NB4 (cell line): ENCODE results near the gene DNAJB13.
A peak's percentile ranks its signal among the peaks of the same experiment; 100 is the strongest.
"Not testable (repeated sequence)": the region's sequence is repeated elsewhere in the genome, so short reads cannot be mapped to it uniquely, and the experiment has no call there.

ENCODE experiments used
- DNase-seq: peaks from one replicate; pipeline ENCODE4 v3.0.0; 2010; ENCODE audit warnings: low read depth
- H3K4me3 ChIP-seq: one replicate; pipeline ENCODE4 v1.5.1; 2011; ENCODE audit warnings: mild to moderate bottlenecking, low read depth, low read length, moderate library complexity
- MYC ChIP-seq: IDR thresholded peaks from 2 replicates; pipeline ENCODE4 v1.6.1; 2011; ENCODE audit warnings: low read depth, low read length
- POLR2A ChIP-seq: IDR thresholded peaks from 2 replicates; pipeline ENCODE4 v1.6.1; 2011; ENCODE audit warnings: mild to moderate bottlenecking; ENCODE audit not compliant: insufficient read length; ENCODE audit errors: extremely low read depth
- TF ChIP-seq, protein P1 (sequence below): IDR thresholded peaks from 2 replicates; pipeline ENCODE4 v1.6.1; 2011; ENCODE audit warnings: low read depth, low read length
- TF ChIP-seq, protein P2 (sequence below): IDR thresholded peaks from one replicate; pipeline ENCODE4 v1.5.1; 2012; ENCODE audit warnings: low read depth, low read length

The DNAJB13 gene

DNA sequence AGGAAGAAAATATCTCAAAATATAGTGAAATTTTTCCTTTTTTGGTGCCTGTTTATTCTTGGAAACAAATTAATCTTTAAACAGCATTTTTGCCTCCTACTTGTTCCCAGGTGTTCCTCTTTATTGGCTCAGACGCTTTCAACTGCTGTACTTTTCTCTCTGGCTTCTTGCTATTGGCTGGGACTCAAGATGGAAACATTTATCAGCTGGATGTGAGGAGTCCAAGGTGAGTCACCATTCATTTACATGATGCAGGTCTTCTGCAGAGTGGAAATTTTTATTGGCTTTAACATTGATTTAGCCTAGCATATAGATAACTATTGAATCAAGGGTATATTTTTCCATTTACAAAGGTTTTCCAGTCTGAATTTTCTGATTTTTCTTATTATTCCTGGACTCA is 34.4 kb upstream of the DNAJB13 start:
- no peak for DNase-seq
- no peak overlapping the region for H3K4me3 ChIP-seq
- TF ChIP-seq MYC (no peak), POLR2A (no peak)
- TF ChIP-seq, protein P1, sequence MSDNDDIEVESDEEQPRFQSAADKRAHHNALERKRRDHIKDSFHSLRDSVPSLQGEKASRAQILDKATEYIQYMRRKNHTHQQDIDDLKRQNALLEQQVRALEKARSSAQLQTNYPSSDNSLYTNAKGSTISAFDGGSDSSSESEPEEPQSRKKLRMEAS: no peak
- TF ChIP-seq, protein P2, sequence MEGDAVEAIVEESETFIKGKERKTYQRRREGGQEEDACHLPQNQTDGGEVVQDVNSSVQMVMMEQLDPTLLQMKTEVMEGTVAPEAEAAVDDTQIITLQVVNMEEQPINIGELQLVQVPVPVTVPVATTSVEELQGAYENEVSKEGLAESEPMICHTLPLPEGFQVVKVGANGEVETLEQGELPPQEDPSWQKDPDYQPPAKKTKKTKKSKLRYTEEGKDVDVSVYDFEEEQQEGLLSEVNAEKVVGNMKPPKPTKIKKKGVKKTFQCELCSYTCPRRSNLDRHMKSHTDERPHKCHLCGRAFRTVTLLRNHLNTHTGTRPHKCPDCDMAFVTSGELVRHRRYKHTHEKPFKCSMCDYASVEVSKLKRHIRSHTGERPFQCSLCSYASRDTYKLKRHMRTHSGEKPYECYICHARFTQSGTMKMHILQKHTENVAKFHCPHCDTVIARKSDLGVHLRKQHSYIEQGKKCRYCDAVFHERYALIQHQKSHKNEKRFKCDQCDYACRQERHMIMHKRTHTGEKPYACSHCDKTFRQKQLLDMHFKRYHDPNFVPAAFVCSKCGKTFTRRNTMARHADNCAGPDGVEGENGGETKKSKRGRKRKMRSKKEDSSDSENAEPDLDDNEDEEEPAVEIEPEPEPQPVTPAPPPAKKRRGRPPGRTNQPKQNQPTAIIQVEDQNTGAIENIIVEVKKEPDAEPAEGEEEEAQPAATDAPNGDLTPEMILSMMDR: no peak

DNA sequence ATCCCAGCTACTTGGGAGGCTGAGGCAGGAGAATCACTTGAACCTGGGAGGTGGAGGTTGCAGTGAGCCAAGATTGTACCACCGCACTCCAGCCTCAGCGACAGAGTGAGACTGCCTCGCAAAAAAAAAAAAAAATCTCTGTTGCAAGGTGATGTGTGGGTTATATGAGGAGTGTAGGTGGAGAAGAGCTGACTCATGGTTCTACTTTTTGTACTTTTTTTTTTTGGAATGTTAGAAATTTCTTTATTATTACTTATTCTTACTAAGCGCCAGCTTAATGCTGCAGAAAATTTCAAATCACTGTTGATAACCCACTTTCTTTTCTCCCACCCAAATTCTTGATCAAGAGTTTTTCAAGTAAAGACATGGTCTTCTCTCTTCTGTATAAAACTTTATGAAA is 29.6 kb upstream of the DNAJB13 start:
- no peak overlapping the region for H3K4me3 ChIP-seq
- TF ChIP-seq, protein P2: no peak
- TF ChIP-seq, protein P1: no peak
- TF ChIP-seq POLR2A (no peak), MYC (no peak)
- no peak for DNase-seq

DNA sequence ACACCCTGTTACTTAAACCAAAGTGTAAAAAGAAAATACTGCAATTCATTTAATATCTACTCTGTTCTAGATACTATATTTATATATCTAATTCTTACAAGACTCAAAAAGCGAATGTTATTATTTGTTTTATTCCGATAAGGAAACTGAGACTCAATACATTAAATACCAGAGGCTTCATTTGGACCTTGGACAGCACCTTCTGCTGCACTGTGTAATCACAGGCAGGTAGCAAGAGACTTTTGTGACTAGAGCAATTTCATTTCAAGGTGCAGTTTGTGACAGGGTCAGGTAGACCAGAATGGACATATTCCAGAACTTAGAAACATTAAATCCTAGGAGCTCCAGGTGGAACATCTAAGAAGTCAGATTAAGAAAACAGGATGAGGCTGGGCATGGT is 21.4 kb upstream of the DNAJB13 start:
- no peak overlapping the region for H3K4me3 ChIP-seq
- no peak for DNase-seq
- TF ChIP-seq POLR2A (no peak), MYC (no peak)
- TF ChIP-seq, protein P2: no peak
- TF ChIP-seq, protein P1: no peak

DNA sequence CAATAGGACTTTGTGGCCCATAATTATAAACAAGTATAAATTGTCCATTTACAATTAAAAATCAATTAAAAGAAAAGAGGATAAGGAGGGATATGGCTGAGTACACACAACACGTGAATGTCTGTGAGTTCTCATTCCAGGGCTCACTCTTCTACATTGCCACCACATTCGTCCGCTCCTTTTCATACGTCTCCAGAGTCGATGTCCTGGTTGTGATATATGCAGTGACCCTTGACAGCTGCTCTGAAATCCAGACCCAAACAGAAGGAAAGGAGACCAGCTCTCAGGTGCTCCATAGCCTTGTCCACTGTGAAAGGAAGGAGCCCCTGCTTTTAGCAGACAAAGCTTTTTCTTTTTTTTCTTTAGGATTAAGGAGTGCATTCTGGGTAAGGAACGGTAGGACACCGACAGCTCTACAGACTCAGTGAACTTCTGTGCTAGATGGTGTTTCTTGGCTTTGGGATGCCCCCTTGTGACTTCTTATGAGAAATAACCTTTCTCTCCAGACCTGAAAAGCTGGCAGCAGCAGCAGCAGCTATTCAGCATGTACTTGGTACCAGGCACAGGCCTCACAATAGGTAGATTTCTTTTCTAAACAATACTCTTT is 19.7 kb upstream of the DNAJB13 start:
- no peak overlapping the region for H3K4me3 ChIP-seq
- DNase-seq: peak; percentile 75
- TF ChIP-seq MYC (no peak), POLR2A (no peak)
- TF ChIP-seq, protein P2: peak; percentile 50

DNA sequence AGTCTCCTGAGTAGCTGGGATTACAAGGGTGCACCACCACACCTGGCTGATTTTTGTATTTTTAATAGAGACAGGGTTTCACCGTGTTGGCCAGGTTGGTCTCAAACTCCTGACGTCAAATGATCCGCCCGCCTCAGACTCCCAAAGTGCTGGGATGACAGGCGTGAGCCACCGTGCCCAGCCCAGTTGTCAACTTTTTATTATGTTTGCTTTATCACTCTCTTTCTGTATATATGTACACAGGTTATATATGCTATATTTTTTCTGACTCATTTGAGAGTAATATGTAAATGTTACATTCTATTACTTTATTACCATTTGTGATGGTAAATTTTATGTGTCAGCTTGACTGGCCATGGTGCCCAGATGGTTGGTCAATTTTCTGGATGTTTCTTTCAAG is 18.9 kb upstream of the DNAJB13 start:
- TF ChIP-seq, protein P1: no peak
- TF ChIP-seq POLR2A (no peak), MYC (no peak)
- TF ChIP-seq, protein P2: no peak
- H3K4me3 ChIP-seq: no peak overlapping the region

DNA sequence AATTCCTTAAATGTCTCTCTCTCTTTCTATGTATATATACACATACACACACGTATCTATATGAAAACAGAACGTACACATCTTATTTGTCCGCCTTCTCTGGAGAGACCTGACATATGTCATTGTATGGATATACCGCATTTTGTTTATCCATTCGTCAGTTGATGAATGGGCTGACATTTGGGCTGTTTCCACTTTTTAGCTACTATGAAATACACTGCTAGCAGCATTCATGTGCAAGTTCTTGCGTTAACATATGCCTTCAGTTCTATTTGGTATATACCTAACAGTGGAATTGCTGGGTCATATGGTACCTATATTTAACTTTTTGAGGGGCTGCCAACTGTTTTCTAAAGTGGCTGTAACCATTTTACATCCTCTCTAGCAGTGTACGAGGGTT is 18.0 kb upstream of the DNAJB13 start:
- no peak overlapping the region for H3K4me3 ChIP-seq
- TF ChIP-seq, protein P2: no peak
- TF ChIP-seq MYC (no peak), POLR2A (no peak)
- TF ChIP-seq, protein P1: no peak
- DNase-seq: no peak

More for the DNA sequence above, 18.9 kb upstream of the DNAJB13 start:
- no peak for DNase-seq

DNA sequence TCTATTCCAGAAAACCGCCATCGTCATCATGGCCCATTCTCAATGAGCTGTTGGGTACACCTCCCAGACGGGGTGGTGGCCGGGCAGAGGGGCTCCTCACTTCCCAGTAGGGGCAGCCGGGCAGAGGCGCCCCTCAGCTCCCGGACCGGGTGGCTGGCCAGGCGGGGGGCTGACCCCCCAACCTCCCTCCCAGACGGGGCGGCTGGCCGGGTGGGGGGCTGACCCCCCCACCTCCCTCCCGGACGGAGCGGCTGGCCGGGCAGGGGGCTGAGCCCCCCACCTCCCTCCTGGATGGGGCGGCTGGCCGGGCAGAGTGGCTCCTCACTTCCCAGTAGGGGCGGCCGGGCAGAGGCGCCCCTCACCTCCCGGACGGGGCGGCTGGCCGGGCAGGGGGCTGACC is 14.8 kb upstream of the DNAJB13 start:
- DNase-seq, H3K4me3 ChIP-seq: not testable (repeated sequence)
